AG08395 (cell line): ENCODE measurements around the gene SETD3.
A peak's percentile ranks its signal among the peaks of the same experiment; 100 is the strongest.

Source experiments
- DNase-seq: peaks from one replicate; pipeline ENCODE4 v3.0.0; 2012; ENCODE audit warnings: mixed read lengths, low spot score

The SETD3 gene

GRCh38 chr14:99497341-99497740 is 16.7 kb upstream of the SETD3 start:
- DNase-seq: no peak

DNA sequence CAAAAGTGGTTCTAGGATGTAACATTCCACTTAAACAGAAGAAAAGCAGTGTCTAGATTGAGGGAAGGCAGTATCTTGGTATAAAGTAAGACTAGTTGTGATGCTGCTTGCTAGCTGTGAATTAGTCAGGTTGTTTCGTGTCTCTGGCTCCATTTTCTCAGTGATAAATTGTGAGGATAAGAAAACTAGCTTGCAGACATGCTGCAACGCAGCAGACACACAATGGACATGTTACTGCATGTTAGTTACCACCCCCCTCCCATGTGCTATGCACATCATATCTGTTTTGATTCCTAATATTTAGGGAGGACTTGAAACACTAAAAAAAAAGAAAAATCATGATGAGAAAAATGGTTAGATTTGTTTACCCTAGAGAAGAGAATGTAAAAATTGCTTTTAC is 3.4 kb upstream of the SETD3 start:
- DNase-seq: no peak

DNA sequence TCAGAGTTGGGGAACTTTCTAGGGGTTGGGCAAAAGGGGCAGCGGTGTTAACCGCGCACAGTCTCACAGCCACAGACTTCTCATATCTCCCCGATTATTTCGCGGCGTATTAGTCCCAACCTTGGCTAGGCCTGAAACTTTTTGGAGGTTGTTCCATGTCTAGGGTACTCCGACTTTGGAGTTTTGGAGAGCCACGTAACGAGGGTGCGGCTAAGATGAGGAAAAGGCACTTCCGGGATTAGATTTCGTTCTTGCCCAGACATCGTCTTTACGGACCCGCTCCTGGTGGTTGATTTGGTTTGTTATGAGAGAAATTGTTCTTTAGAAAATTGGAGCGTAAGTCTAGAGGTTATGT is 1.1 kb upstream of the SETD3 start:
- DNase-seq: peak; percentile 35

GRCh38 chr14:99480917-99481744 is 472 bp upstream of the SETD3 start, which contains the start of gene CCNK:
TSS of gene CCNK (plus strand) at chr14:99481409. CDS start at chr14:99492678, 11,269 bp downstream.
- DNase-seq: peak; percentile 99

- no peak for DNase-seq
Observed at GRCh38 chr14:99479160-99479905, 1.3 kb downstream of the SETD3 start.

DNA sequence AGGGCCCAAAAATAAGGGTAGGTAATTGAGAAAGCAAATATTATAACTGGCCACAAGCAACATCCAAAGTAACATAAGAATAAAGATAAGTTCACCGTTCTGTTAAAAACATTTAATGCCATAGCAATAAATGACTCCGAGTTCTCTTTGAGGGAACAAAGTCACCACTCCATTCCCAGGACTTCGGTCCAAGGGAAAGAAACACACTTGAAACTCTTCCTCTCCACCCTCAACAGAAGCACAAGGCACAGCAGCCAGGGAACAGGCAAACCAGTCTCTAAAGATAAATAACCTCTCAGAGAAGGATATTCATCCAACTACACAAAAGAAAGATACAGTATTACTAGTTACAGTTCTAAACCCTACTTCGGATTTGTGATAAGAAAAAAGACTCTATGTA is 2.5 kb downstream of the SETD3 start:
- no peak for DNase-seq

GRCh38 chr14:99476864-99477263 is 3.8 kb downstream of the SETD3 start:
- DNase-seq: no peak

- no peak for DNase-seq
Observed at GRCh38 chr14:99475660-99476059, 5.0 kb downstream of the SETD3 start.

GRCh38 chr14:99475179-99475578 is 5.5 kb downstream of the SETD3 start:
- no peak for DNase-seq

GRCh38 chr14:99473458-99473857 is 7.2 kb downstream of the SETD3 start:
- no peak for DNase-seq

DNA sequence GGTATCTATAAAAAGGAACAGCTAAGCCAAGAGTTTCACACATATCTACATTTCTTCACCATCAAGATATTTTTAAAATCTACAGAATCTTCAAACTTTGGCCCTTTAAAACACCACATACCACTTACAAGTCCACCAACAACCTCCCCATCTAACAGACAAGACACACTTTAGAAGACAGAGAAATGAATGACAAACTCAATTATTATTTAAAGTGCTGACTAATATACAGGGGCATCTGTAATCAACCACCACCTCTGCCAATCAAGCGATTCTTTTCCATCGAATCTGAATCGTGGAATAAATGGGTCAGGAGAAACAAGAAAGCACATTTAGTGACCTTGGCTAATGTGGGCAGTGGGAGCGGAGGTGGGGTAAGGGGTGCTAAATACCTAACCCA is 7.7 kb downstream of the SETD3 start:
- DNase-seq: no peak

GRCh38 chr14:99471731-99472130 is 8.9 kb downstream of the SETD3 start:
- DNase-seq: no peak

DNA sequence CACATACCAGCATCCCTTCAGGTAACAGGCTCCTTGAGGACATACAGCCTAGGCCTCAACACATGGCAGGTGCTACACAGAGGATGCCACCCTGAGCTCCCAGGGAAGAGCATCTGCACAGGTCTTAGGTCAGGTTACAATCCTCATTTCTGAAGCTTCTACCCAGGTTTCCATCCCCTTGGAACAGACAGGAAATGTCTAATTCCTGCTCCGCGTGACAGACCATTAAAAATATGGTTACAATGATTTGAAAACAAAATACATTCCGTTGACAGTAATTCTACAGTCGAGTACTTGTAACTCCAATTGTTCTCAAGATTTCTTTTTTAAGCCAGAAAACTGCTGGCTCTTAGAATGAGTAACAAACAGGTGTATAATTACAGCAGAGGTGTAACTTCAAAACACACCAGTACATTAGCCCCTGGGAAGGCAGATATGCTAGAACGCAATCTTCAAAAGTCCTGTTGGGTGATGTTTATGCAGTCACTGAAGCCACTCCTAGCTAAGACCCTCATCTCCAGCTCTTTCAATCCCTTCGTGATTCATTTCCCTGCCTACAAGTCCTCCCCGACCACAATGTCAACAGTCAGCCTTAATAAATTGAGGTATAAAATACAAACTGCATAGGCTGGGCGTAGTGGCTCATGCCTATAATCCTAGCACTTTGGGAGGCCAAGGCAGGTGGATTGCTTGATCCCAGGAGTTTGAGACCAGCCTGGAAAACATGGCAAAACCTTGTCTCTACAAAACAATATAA is 11.6 kb downstream of the SETD3 start:
- no peak for DNase-seq

DNA sequence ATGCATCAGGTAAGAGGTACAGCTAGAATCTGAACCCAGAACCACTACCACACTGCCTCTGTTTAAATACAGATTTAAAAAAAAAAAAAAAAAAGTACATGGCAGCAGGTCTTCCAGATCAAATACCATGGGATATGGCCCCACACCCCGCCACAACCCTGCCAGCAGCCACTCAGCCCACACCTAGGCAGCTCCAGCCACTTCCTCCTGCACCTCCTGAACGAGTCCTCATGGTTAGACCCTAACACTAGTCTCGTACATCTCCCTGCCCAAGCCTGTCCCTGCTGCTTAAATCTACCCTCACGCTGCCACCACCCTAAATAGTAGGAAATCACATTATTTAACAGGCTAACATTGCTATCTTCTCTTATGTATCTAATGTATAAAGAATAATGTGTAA is 12.6 kb downstream of the SETD3 start:
- no peak for DNase-seq

- DNase-seq: no peak
Observed at GRCh38 chr14:99467336-99468078, 13.2 kb downstream of the SETD3 start.

GRCh38 chr14:99466758-99467157 is 13.9 kb downstream of the SETD3 start:
- no peak for DNase-seq

DNA sequence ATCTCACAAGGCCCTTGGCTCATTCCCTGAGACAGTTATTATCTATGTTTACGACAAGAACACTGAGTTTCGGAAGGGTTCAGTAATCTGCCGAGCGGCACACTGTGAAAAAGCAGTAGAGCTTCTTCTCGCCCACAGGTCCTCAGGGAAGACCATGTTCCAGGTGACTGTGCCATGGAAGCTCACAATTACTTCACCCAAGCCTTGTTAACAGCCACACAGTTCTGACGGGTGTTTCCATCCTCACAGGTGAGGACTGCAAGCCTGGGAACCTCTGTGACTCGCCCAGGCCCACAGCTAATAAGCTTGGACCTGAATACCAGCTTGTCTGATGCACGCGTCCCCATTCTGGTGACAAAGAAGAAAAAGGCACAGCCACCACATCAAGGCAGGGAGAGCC is 15.4 kb downstream of the SETD3 start:
- no peak for DNase-seq

GRCh38 chr14:99463974-99464373 is 16.7 kb downstream of the SETD3 start:
- no peak for DNase-seq

DNA sequence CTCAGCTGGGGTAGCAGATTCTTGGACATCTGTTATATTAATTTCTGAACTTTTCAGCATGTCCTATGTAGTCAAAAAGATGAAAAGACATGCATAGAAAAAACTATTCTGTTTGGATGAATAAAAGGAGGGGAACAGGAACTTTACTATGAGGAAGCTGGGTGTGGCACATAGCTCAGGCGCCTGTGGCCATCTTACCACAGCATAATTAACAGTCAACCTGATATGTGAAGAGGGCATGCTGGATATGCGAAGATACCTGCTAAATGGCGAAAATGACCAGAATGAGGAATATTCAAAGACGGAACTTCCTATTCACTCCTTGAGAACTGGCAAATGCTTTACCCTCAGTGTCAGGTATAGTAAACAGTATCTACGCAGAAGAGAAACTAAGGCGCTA is 18.4 kb downstream of the SETD3 start:
- no peak for DNase-seq

- DNase-seq: no peak
Observed at GRCh38 chr14:99461411-99462085, 19.1 kb downstream of the SETD3 start.

- DNase-seq: no peak
Observed at GRCh38 chr14:99460793-99461192, 19.9 kb downstream of the SETD3 start.
